Gastrocnemius medialis (tissue), 4 donors: ENCODE results near the gene CRBN. TPM values are rescaled to one million over a fixed set of nuclear protein-coding genes. Genes with fewer than 3 reads are reported as not detected.
A peak's percentile ranks its signal among the peaks of the same experiment; 100 is the strongest.

Experiments used
- ATAC-seq, 2 donors: fragments of 150-250 bp; one replicate each; pipeline ENCODE4 v1.9.1; 2016
- DNase-seq, 2 donors: peaks; one replicate each; pipeline ENCODE4 v3.0.0-alpha.2; 2019
- H3K27ac ChIP-seq, 4 donors: fragments of 200-600 bp; sonication (generic); 1 replicate in 1 of 4; 2 replicates in 3 of 4; pipeline ENCODE4 v1.5.1; 2016 to 2018; ENCODE audit warnings: mild to moderate bottlenecking in 2 of 4, moderate library complexity in 1 of 4
- H3K27me3 ChIP-seq, 3 donors: fragments of 200-600 bp; sonication (generic) in 2 of 3; 1 replicate in 1 of 3; 2 replicates in 2 of 3; pipeline versions ENCODE4 v1.5.1 to v1.6.0; 2016 to 2019; ENCODE audit warnings: mild to moderate bottlenecking in 1 of 3, moderate library complexity in 1 of 3
- H3K36me3 ChIP-seq, 2 donors: fragments of 200-600 bp; sonication (generic) in 1 of 2; one replicate each; pipeline ENCODE4 v1.5.1; 2017 to 2018
- H3K4me1 ChIP-seq, 2 donors: fragments of 200-600 bp; sonication (generic) in 1 of 2; one replicate each; pipeline ENCODE4 v1.5.1; 2016 to 2017; ENCODE audit warnings: mild to moderate bottlenecking in 2 of 2
- H3K4me3 ChIP-seq, 4 donors: fragments of 200-600 bp; sonication (generic) in 3 of 4; 1 replicate in 1 of 4; 2 replicates in 3 of 4; pipeline ENCODE4 v1.5.1; 2016 to 2019; ENCODE audit warnings: mild to moderate bottlenecking in 2 of 4
- H3K9me3 ChIP-seq, 3 donors: fragments of 200-600 bp; sonication (generic) in 2 of 3; 1 replicate in 1 of 3; 2 replicates in 2 of 3; pipeline ENCODE4 v1.5.1; 2016 to 2019
- CTCF ChIP-seq, 5 experiments: fragments of 450-650 bp in 3 of 5; fragments of 200-600 bp in 2 of 5; sonication (generic) in 2 of 5; IDR thresholded peaks in 4 of 5; conservative IDR thresholded peaks in 1 of 5; 1 replicate in 4 of 5; 2 replicates in 1 of 5; pipeline ENCODE4 v1.5.1; 2016 to 2019; ENCODE audit warnings: antibody characterized with exemption in 5 of 5, mild to moderate bottlenecking in 3 of 5, moderate library complexity in 3 of 5
- POLR2A ChIP-seq, 2 donors: fragments of 450-650 bp; IDR thresholded peaks; one replicate each; pipeline ENCODE4 v1.6.1; 2017; ENCODE audit warnings: antibody characterized with exemption in 2 of 2, mild to moderate bottlenecking in 2 of 2, moderate library complexity in 2 of 2
- in situ Hi-C, 4 donors: fragments of 200-750 bp; cut with MboI; loops; one replicate each; pipeline versions ENCODE4 v1.15.0 to v1.8.0; 2017; ENCODE audit warnings: low sequenced_read_pairs in 4 of 4
- intact Hi-C: fragments of 100-400 bp; cut with DNase I; formaldehyde crosslinking; loops from one replicate; pipeline ENCODE4 v1.15.1; 2023; ENCODE audit warnings: low total_unique reads
- total RNA-seq, 4 donors: library from RNA; depleted of rRNA; stranded (reverse); fragments of >200 nt; gene quantifications; one replicate each; pipeline versions ENCODE4 v1.1.0 to v1.2.3, GENCODE V29; 2016

Gene CRBN
- total RNA-seq, 4 donors from 2014 or later: 49.2 to 101 (median 84.9) TPM

DNA sequence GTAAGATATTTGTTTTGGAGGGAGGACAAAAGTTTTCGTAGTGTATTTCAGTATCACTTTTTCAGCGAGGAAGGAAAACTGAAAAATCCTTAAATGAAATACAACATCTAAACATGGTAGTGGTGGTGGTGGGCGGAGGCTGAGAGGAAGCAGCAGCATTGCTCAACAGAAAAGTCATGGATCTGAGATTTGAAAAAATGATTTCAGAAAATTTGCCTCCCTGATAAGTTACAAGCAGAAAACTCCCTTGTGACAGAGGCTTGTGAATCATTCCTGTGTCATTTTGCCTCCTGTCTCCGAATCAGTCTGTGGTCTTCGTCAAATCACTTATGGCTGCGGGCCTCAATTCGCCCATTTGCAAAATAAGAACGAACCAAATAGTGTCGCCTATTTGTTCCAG is 965 bp upstream of the CRBN start:
- Histone ChIP-seq H3K4me1 (peaks cover 28 to 35% of the 10 kb centered on the region in 2 donors), H3K9me3 (no peaks in the 10 kb centered on the region), H3K36me3 (no peaks in the 10 kb centered on the region), H3K27me3 (no peaks in the 10 kb centered on the region), H3K27ac (no peak overlapping the region), H3K4me3 (no peak overlapping the region)
- no peak for ATAC-seq
- TF ChIP-seq CTCF (IDR thresholded peaks at IDR 0.05 in 4 of 5, conservative IDR thresholded peaks at IDR 0.05 in 1 of 5) (no peak), POLR2A (IDR thresholded peaks at IDR 0.05) (no peak)
- in situ Hi-C loops (loop anchor here in 2 of 4 donors (10.0 kb wide), 1 partner anchor 1114 kb away; no protein-coding TSS in a partner anchor), intact Hi-C loops (no loop called here)
- DNase-seq: no peak

GRCh38 chr3:3178498-3179328 is 778 bp downstream of the CRBN start:
- Histone ChIP-seq H3K9me3 (no peaks in the 10 kb centered on the region), H3K27ac (peak overlapping the region; percentile 85 to 96 (median 91)), H3K4me3 (peak overlapping the region; percentile 97 to 99 (median 98)), H3K36me3 (peaks cover 0 to 9% of the 10 kb centered on the region in 2 donors), H3K27me3 (no peaks in the 10 kb centered on the region), H3K4me1 (peaks cover 28 to 41% of the 10 kb centered on the region in 2 donors)
- ATAC-seq: peak in 1 of 2 donors; percentile 3
- DNase-seq: no peak
- intact Hi-C loops: loop anchor here (2.0 kb wide), 1 partner anchor 52 kb away; the partner anchor contains the start of gene TRNT1
- in situ Hi-C loops: no loop called here
- TF ChIP-seq POLR2A (IDR thresholded peaks at IDR 0.05) (no peak), CTCF (IDR thresholded peaks at IDR 0.05 in 4 of 5, conservative IDR thresholded peaks at IDR 0.05 in 1 of 5) (no peak)

DNA sequence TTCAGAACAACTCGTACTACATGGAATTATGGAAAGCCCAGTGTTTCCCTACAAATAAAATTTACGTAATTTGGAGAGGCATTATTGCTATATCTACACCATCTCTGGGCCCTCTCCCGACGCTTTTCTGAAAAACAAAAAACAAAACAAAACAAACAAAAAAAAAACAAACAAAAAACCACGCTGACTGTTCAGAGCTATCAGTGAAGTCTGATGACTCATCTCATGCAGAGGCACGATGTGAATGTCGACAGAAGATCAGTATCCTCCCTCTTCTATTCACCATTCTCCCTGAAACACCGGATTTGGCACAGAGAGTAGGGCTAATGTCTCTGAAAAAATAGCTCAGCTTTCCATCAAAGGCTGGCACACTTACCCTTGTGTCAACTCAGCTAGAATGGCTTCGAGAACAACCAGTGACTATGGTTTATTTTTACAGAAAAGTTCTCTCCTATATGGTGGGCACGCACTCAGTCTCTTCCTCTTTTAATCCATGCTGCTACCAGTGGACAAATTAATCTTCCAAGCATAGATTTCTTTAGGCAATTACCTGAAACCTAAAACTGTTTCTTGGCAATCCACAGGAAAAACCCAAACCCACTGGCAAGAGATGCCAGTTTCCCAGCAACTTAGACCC is 1.5 kb downstream of the CRBN start:
- in situ Hi-C loops (no loop called here), intact Hi-C loops (loop anchor here (2.0 kb wide), 1 partner anchor 51 kb away; the partner anchor contains the start of gene TRNT1)
- no peaks in the 10 kb centered on the region for H3K27me3 ChIP-seq
- DNase-seq: no peak
- peak overlapping the region; percentile 97 to 99 (median 98) for H3K4me3 ChIP-seq
- TF ChIP-seq POLR2A (IDR thresholded peaks at IDR 0.05): no peak
- no peak for TF ChIP-seq CTCF (IDR thresholded peaks at IDR 0.05 in 4 of 5, conservative IDR thresholded peaks at IDR 0.05 in 1 of 5)
- H3K27ac ChIP-seq: peak overlapping the region in 3 of 4 donors; percentile 88 to 96 (median 94)
- no peaks in the 10 kb centered on the region for H3K9me3 ChIP-seq
- peaks cover 28 to 41% of the 10 kb centered on the region in 2 donors for H3K4me1 ChIP-seq
- peaks cover 0 to 16% of the 10 kb centered on the region in 2 donors for H3K36me3 ChIP-seq
- peak in 1 of 2 donors; percentile 38 for ATAC-seq

DNA sequence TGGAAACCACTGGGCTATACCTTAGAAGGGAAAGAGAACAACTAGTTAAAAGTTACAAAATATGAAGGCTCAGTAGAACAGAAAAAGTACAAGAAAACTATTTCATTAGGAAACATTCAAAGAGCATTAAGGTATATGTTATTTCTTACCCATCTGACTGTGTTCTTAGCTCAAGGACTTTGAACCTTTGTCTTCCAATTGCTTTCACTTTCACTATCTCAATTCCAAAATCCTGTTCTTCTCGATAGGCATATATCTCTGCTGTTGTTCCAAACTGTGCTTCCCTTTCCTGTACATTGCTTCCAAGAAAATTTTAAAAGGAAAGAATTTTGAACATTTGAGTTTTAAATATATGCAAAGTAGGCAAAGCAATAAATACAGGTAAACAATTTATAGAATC is 6.9 kb downstream of the CRBN start:
- Histone ChIP-seq H3K27ac (peak overlapping the region; percentile 41 to 71 (median 64)), H3K4me3 (peak overlapping the region in 1 of 4 donors; percentile 8), H3K9me3 (no peaks in the 10 kb centered on the region), H3K36me3 (peaks cover 0 to 49% of the 10 kb centered on the region in 2 donors), H3K4me1 (peaks cover 14 to 25% of the 10 kb centered on the region in 2 donors), H3K27me3 (no peaks in the 10 kb centered on the region)
- intact Hi-C loops: no loop called here
- no peak for ATAC-seq
- TF ChIP-seq CTCF (IDR thresholded peaks at IDR 0.05 in 4 of 5, conservative IDR thresholded peaks at IDR 0.05 in 1 of 5): no peak
- DNase-seq: no peak
- in situ Hi-C loops: no loop called here
